SHP77 (cell line): Measurements from ENCODE around the gene OBSCN.
"Not testable (repeated sequence)": the region's sequence is repeated elsewhere in the genome, so short reads cannot be mapped to it uniquely, and the experiment has no call there.

Experiments
- DNase-seq, 2 experiments: peaks; one replicate each; lab custom pipeline; 2025; lab: John Stamatoyannopoulos, UW

Gene OBSCN

DNA sequence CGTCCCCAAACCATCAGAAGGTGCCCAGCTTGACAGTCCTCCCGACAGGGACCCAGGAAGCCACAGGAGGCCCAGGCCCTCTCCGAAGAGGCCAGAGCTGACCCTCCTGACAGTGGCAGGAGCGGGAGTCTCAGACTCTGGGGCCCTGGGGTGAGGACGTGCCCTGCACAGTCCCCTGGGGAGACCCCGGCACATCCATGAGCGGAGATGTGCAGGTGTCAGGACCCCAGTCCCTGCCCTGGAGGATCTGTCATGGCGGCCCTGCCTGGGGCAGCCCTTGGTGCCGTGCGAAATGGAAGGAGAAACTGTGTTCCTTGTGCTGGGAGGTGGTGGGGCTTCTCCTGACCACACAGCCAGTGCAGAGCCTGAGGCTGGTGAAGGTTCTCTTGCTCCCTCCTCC, 55.8 kb downstream of the OBSCN start:
- DNase-seq, result no peak

DNA sequence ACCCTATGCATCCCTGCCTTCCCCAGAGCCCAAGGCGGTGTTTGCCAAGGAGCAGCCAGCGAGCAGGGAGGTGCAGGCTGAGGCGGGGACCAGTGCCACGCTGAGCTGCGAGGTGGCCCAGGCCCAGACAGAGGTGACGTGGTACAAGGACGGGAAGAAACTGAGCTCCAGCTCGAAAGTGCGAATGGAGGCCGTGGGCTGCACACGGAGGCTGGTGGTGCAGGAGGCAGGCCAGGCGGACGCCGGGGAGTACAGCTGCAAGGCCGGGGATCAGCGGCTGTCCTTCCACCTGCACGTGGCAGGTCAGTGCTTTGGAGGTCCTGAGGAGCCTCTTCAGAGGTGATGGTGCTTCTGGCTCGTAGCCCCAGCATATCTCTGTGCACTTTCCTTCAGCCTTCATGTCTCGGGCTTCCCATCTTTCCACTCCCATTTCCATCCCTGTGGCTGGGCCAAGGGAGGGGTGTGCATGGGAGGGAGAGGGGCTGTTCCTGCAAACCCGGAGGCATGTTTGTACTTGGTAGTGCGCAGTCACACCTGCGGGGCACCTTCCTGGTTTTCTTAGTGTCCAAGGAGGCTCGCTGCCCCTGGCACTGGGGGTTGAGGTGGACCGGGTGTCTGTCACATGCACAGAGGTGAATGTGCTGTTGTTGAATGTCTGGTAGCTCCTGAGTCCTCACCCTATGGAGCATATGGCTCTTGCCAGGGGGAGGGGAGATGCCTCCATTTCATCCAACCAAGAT, 56.4 kb downstream of the OBSCN start:
- no peak for DNase-seq

DNA sequence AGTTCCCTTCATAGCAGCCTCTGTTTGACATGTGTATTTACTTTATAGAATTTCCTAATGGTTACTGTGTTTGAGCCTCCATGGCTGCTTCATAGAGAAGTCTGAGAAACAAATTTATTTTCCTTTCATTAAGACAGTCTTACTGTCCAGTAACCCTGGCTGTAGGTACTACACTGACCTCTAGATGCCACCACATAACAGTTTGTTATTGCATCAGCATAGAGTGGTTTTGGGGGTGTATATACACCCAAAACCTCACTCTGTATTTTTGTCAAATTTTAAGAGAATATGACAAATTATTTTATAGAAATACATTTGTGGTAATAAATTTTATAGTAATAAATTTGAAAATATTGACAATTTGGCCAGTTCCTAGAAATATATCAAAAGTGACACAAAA, 57.3 kb downstream of the OBSCN start:
- DNase-seq, result no peak

DNA sequence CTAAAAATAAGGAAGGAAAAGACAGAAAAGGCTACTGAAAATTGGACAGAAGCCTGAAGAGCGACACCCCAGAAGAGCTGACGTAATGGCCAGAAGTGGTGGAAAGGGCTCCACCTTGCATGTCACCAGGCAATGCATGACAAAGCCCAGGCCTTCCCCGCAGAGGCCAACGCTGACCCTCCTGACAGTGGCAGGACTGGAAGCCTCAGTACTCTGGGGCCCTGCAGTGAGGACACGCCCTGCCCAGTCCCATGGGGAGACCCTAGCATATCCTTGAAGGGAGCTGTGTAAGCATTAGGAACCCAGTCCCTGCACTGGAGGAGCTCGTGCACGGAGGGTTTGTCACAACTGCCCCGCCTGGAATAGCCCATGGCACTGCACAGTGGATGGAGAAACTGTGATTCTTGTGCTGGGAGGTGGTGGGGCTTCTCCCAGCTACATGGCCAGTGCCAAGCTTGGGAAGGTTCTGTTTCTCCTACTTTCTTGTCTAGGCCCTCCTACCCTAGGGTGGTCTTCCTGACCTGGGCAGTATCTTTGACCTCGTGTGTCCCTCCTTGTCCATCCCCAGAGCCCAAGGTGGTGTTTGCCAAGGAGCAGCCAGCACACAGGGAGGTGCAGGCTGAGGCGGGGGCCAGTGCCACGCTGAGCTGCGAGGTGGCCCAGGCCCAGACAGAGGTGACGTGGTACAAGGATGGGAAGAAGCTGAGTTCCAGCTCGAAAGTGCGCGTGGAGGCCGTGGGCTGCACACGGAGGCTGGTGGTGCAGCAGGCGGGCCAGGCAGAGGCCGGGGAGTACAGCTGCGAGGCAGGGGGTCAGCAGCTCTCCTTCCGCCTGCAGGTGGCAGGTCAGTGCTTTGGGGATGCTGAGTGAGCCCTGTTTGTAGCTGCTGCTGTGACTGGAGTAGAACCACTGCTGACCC, 60.4 kb downstream of the OBSCN start:
- no peak for DNase-seq

DNA sequence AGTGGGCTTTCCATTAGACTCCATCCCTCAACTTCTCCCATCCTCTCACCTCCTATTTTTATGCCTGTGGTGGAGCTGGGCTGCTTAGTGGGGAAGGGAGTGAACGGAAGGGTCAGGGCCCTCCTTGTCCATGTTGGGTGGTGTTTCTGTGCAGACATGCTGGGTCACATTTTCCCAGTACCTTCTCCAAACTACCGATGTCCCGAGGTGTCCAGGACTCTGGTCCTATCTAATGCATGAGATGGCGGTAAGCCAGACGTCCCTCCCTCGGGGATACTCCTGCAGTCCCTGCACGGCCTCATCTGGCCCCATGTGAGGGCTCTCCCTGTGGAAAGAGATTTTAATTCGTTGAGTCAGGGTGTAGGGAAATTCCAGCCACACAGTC, 61.0 kb downstream of the OBSCN start:
- no peak for DNase-seq

DNA sequence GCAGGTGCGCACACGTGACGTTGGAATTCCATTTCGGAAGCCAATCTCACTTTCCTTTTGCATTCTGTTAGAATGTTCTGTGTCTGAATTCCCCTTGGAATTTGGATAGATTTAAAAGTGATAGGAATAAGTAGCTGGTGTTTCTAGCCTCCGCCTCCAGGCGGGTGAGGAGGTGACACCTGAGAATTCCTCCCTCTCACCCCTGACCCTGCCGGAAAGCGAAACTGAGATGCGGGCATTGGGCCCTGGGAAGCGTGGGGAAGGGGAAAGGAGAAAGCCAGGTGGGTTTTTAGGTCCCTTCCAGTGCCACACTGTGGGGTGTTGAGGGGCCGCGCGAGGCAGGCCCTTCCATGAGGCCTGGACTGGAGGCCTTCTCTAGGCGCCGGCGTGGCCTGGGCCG, 61.6 kb downstream of the OBSCN start:
- DNase-seq, result not testable (repeated sequence)

DNA sequence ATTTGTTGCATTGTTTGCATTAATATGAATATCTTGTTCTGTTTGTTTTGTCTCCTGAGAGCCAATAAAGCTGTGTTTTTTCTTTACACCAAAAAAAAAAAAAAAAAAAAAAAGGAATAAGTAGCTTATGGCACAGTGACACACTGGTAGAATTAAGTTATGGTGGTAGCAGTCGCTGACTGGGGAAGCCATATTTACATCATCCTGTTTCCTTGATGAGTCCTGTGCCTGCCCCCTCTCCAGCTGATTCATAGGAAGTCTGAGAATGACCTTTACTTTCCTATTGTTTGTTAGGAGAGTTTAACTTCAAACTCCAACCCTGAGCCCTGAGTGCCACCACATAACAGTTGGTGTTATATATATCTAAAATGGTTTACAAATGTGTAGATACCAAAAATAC, 62.2 kb downstream of the OBSCN start:
- no peak for DNase-seq

DNA sequence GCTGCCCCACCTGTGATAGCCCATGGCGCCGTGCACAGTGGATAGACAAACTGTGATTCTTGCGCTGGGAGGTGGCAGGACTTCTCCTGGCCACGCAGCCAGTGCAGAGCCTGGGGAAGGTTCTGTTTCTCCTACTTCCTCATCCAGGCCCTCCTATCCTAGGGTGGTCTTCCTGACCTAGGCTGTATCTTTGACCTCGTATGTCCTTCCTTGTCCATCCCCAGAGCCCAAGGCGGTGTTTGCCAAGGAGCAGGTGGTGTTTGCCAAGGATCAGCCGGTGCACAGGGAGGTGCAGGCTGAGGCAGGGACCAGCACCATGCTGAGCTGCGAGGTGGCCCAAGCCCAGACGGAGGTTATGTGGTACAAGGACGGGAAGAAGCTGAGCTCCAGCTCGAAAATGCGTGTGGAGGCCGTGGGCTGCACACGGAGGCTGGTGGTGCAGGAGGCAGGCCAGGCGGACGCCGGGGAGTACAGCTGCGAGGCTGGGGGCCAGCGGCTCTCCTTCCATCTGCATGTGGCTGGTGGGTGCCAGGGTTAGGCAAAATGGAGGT, 63.9 kb downstream of the OBSCN start:
- DNase-seq, result no peak

DNA sequence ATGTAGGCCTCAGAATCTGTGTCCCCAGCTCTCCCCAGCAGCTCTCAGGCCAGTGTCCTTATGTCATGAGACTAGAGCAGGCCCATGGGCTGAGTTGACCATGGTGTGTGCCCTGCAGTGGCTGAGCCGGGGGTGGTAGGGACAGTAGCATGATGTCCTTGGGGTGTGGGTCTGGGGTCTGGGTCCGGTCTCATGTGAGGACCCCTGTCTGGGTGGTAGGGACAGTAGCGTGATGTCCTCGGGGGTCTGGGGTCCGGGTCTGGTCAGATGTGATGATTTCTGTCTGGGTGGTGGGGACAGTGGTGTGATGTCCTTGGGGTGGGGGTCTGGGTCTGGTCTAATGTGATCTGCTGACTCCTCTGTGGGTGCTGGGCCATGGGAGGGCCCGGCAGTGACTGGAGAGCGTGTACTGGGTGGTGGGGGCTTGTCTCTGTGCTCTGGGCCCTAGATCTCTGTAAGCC, 64.5 kb downstream of the OBSCN start:
- no peak for DNase-seq

DNA sequence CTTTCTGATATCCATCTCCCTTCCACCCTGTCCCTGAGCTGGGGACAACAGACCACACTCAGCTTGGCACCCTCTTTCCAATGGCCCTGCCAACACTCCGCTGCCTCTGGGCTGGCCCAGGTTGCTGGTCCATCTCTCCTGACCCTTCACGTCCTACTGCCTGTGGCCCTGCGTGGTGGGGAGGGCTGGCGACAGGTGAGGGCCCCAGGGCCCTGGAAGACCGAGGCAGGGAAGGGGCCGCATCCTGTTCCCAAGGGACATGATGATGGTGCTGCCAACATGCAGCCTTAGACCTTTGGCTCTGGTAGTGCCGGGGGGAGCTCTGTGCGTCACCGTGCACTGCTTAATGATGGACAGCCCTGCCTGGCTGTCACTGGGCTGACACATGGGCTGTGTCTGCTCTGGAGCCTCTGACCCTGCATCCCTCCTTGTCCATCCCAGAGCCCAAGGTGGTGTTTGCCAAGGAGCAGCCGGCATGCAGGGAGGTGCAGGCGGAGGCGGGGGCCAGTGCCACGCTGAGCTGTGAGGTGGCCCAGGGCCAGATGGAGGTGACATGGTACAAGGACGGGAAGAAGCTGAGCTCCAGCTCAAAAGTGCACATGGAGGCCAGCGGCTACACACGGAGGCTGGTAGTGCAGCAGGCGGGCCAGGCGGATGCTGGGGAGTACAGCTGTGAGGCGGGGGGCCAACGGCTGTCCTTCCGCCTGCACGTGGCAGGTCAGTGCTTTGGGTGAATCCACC, 65.2 kb downstream of the OBSCN start:
- DNase-seq, result no peak

DNA sequence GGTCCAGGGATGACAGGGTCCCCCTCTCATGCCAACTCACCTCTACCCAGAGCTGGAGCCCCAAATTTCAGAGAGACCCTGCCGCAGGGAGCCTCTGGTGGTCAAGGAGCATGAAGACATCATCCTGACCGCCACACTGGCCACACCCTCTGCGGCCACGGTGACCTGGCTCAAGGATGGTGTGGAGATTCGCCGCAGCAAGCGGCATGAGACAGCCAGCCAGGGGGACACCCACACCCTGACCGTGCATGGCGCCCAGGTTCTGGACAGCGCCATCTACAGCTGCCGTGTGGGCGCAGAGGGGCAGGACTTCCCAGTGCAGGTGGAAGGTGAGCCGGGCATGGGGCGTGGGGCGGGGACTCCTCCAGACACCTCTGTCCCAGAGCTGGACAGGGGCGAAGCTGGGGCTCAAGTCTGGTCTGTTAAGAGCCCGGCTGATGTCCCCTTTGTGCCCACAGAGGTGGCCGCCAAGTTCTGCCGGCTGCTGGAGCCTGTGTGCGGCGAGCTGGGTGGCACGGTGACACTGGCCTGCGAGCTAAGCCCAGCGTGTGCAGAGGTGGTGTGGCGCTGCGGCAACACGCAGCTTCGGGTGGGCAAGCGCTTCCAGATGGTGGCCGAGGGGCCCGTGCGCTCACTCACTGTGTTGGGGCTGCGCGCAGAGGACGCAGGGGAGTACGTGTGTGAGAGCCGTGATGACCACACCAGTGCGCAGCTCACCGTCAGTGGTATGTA, 66.0 kb downstream of the OBSCN start:
- DNase-seq, result no peak

DNA sequence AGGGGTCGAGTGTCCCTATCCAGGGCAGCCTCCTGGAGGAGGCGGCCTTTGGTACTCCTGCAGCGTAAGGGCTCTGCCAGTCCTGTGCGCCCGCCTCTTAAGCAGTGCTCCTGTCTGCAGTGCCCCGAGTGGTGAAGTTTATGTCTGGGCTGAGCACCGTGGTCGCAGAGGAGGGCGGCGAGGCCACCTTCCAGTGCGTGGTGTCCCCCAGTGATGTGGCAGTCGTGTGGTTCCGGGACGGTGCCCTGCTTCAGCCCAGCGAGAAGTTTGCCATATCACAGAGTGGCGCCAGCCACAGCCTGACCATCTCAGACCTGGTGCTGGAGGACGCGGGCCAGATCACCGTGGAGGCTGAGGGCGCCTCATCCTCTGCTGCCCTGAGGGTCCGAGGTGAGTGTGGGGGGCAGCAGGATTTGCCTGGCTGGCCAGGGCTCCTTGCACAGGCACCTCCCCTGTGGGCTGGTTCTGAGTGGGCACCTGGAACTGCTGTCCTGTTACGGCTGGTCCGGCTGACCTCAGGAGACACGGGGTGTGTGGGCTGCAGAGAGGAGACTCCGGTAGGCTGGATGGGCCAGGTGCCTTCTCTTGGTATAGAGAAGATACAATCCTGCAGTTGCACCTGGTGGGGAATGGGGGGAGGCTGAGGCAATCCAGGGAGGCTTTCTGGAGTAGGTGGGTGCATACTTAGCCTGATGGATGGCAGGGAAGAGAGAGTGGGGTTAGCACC, 66.8 kb downstream of the OBSCN start:
- no peak for DNase-seq

DNA sequence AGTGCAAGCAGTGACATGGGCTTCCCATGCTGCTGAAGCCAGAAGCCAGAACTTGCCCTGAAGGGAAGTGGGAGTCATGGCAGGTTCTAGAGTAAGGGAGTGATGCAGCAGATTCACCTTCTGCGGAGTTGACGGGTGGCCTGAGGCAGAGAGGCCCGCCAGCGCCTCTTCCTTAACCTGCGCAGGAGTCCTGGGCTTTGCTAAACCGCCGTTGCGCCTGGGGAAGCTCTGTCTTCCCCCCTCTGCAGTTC, 67.3 kb downstream of the OBSCN start:
- DNase-seq, result no peak

DNA sequence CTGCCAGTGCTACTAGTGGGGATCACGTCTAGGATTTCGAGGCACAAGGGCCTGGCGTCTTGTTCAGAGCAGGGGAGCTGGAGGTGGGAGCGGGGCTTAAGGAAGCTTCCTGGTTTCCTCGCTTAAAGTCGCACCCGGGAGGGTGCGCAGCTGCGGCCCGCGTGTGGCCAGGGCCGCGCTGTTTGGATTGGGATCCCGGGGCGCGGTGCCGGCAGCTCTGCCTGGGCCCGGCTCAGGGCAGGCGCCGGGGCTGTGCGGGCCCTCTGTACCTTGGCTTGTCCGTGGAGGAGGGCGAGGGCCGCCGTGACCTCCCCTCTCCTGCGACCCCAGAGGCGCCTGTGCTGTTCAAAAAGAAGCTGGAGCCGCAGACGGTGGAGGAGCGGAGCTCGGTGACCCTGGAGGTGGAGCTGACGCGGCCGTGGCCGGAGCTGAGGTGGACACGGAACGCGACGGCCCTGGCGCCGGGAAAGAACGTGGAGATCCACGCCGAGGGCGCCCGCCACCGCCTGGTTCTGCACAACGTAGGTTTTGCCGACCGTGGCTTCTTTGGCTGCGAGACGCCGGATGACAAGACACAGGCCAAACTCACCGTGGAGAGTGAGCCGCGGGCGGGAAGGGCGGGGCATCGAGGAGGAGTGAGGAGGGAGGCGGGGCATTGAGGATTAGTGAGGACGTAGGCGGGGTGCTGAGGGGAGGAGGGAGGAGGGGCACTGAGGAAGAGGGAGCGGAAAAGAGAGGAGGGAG, 67.8 kb downstream of the OBSCN start:
- no peak for DNase-seq

DNA sequence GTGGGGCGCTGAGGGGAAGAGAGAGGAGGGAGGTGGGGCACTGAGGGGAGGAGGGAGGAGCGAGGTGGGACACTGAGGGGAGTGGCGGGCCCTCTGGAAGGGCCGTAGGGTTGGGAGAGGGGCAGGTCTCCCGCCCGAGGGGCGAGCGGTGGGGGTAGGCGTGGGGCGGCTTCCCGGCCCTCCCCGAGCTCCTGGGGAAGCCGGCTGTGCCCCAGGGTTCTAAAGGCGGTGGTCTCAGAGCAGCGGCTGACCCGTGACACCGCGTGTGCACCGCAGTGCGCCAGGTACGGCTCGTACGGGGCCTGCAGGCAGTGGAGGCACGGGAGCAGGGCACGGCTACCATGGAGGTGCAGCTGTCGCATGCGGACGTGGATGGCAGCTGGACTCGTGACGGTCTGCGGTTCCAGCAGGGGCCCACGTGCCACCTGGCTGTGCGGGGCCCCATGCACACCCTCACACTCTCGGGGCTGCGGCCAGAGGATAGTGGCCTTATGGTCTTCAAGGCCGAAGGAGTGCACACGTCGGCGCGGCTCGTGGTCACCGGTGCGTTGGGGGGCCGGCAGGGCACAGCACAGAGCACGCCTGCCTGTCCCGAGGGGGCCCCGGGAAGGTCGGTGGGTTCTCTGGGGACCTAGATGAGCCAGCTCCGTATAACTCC, 68.5 kb downstream of the OBSCN start:
- no peak for DNase-seq

DNA sequence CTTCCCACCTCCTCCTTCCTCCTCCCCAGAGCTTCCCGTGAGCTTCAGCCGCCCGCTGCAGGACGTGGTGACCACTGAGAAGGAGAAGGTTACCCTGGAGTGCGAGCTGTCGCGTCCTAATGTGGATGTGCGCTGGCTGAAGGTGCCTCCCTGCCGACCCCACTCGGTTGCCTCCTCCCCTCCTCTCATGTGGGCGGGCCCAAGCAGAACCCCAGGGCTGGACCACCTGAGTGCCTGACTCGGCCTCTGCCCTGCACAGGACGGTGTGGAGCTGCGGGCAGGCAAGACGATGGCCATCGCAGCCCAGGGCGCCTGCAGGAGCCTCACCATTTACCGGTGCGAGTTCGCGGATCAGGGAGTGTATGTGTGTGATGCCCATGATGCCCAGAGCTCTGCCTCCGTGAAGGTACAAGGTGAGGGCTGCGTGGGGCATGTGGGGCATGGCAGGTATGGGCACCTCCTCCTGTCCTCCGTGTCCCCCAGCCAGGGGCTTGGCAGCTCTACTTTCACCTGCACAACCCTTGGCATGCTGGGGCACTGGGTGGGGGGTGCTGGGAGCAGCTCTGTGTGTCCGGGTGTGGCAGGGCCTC, 69.2 kb downstream of the OBSCN start:
- DNase-seq, result no peak

DNA sequence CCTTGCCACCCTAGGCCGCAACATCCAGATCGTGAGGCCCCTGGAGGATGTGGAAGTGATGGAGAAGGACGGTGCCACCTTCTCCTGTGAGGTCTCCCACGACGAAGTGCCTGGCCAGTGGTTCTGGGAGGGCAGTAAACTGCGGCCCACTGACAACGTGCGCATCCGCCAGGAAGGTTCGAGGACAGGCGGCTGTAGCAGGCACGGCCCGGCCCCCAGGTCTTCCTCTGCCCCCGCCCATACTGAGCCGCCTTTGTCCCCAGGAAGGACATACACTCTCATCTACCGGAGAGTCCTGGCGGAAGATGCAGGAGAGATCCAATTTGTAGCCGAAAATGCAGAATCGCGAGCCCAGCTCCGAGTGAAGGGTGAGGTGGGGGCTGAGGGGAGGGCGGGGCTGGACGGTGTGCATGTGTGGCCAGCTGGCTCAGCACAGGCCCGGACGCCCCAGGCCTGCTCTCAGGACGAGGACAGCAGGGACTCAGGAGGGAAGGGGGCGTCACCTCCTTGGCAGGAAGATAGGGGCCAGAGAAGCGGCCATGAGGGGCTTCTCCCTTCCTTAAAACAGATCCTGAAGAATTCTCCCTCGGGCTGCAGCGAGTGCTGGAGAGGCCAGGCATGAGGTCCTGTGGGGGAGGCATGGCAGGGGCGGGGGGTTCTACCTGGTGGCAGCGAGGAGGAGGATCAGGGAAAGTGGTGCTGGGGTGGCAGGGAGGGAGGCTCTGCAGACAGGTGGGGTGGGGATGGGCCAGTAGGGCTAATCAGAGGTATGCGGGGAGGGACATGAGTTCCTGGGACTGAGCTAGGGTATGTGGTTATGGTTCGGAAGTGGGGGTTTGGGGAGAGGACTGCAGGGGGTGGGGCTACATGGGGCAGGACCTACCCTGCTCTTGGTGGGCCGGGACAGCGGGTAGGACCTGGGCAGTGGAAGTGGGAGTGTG, 69.9 kb downstream of the OBSCN start:
- DNase-seq, result no peak

DNA sequence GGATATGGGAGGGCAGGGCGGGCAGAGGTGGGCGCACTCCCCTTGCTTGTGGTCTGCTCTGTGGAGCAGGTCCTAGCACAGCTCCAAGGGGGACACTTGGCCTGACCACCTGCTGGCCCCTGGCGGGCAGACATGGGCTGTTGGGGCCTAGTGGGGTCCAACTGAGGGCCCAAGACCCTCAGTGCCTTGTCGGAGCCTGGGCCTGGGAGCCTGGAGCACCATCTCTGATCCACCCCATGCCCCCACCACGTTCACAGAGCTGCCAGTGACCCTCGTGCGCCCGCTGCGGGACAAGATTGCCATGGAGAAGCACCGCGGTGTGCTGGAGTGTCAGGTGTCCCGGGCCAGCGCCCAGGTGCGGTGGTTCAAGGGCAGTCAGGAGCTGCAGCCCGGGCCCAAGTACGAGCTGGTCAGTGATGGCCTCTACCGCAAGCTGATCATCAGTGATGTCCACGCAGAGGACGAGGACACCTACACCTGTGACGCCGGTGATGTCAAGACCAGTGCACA, 70.6 kb downstream of the OBSCN start:
- no peak for DNase-seq
